ENCODE results near the gene RCC1.
A peak's percentile ranks its signal among the peaks of the same experiment; 100 is the strongest.
"Not testable (repeated sequence)": the region's sequence is repeated elsewhere in the genome, so short reads cannot be mapped to it uniquely, and the experiment has no call there.

Gene RCC1

DNA sequence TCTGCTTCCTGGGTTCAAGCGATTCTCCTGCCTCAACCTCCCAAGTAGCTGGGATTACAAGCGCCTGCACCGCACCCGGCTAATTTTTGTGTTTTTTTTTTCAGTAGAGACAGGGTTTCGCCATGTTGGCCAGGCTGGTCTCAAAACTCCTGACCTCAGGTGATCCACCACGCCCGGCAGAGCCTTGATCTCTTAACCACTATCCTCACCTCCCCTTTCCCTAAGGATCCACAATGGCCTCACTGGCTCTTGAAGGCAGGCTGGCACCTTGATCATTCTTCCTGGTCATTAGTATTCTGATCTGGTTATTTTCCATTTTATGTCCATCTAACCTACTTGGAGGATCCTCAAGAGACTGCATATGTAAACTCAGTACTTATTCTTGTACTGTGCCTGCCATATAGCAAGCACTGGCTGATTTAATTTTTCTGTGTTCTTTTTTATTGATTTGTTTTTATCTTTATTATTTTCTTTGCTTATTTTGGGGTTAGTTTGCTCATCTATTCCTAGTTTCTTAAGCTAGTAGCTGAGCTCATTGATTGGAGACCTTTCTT lies 6.3 kb downstream of the RCC1 start:
- no peak for DNase-seq

DNA sequence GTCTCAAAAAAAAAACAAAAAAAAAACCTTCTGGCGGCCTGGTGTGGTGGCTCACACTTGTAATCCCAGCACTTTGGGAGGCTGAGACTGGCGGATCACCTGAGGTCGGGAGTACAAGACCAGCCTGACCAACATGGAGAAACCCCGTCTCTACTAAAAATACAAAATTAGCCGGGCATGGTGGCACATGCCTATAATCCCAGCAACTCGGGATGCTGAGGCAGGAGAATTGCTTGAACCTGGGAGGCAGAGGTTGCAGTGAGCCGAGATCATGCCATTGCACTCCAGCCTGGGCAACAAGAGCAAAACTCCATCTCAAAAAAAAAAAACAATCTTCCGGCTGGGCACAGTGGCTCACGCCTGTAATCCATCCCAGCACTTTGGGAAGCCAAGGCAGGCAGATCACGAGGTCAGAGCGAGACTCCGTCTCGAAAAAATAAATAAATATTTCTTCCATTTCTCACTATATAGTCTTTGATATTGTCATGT lies 8.6 kb downstream of the RCC1 start:
- not testable (repeated sequence) for DNase-seq

DNA sequence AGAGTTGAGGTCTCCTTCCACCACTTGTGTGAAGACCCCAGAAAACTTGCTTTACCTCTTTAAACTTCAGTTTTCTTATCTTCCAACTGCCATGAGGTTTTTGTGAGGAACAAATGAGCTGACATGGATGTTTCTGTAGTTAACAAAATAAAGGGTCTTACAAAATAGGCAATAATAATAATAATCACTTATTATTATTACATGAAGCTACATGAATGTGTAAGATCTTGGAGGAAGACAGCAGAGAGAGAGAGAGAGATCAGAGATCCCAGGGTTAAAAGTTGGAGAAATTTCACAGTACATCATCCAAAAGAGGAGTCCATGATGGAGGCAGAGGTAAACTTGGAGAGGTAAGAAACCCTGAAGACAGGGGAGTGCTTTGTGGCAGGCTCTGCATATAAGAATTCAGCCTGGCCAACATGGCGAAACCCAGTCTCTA lies 10.7 kb downstream of the RCC1 start:
- DNase-seq: no peak

DNA sequence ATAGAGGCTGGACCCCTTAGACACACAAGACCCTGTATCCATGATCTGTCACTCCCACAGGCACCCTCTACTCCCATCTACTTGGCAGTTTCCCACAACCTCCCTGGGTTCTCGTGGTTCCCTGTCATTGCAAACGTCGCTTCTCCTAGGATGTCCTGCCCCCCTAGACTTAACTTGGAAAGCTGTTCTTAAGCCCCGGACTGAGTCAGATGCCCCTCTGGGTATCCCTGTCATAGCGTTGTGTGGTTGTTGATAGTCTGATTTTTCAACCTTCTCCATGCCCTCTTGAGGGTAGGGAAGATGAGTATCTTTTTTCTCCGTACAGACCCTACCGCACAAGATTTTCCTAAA lies 11.8 kb downstream of the RCC1 start:
- no peak for DNase-seq

DNA sequence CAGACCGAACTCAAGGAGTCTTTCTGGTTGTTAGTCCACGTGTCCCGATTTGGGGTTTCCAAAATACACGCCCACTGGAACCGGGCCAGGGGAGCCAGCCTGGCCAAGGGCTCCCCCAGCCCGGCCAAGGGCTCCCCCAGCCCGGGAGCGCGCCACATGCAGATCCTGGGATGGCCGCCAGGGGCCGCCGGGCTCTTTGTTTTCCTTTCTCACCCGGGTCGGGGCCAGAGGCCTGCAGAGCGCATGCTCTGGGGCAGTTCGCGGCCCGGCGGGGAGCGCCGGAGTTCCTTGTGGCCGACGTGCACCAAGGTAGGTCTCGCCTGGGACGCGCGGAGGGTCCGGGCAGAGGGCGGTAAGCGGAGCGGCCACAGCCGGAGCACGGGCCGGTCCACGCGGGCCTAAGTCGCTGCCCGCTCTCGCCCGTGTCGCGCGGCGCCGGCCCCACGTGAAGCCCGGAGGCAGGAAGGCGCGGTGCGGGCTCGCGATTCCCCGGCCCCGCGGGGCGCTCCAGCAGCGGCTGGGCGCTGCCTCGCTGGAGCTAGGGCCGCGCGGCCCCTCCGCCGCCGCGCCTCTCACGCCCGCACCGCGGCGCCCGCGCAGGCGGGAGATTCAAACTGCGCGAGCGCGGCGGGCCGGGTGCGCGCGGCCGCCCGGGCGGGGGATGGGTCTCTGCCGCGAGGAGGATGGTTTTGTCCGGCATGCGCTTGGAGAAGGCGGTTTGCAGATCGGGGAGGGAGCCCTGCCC lies 12.3 kb downstream of the RCC1 start:
- DNase-seq: peak; percentile 89 to 90

DNA sequence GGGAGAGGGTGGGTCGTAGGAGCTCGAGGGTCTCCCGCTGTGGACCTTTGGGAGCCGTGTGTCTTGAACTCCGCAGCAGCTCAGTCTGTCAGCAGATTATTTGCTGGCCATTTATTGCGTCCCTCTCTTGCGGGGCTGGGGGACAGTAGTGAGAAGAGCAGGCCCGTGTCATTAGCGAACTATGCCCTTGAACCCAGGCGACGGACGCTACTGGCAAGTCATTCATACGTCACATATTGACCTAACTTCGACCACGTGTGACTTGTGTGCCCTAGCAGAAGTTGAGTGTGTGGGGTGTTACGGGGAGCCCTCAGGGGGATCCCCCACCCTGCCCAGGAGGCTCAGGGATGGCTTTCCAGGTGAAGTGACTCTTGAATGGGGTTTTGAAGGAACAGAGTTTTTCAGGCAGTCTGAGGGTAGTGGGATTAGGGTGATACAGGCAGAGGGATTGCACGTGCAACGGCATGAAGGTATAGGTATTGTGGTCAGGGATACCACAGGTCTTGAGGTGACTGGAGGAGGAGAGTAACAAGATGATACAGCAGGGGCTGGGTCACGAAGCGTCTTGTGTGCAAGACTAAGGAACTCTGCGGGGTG lies 13.0 kb downstream of the RCC1 start:
- peak; percentile 20 to 28 for DNase-seq

DNA sequence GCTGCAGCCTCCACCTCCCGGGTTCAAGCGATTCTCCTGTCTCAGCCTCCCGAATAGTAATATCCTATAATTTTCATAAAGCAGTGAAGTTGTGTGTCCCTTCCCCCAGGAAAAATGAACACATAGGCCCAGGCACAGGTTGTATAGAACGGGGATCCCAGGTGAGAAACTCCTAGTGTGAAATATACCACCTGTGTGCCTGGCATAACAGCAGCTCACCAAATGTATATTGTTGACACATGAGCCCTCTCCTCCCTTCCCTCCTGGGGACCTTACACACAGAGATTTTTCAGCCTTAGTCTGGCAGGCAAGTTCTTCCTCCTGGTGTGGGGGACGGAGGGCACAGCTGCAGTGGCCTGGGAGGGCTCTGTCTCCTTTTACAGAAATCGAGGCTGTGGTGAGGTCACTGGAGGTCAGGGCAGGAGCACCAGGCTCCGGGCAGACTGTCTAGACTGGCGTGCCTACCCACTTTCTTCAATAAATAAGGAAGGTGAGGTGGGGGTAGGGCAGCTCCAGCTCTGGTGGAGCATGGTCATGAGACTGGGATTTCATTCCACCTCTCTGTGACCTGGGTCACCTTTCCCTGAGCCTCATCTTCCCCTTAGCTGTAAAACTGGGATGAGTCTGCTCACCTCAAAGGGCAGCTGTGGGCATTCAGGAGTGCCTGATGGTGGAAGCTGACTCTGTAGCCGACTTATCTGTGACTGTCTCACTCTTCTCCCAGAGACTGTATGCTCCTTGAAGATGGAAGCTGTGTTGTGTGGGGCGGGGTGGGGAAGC lies 14.3 kb downstream of the RCC1 start:
- DNase-seq: no peak

DNA sequence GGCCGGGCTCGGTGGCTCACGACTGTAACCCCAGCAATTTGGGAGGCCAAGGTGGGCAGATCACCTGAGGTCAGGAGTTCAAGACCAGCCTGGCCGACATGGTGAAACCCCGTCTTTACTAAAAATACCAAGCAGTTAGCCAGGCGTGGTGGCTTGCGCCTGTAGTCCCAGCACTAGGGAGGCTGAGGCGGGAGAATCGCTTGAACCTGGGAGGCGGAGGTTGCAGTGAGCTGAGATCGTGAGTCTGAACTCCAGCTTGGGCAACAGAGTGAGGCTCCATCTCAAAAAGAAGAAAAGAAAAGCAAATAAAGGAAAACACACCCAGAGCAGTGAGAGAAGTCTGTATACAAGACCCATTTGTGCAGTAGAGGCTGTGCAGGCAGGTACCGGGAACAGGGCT lies 15.0 kb downstream of the RCC1 start:
- not testable (repeated sequence) for DNase-seq

DNA sequence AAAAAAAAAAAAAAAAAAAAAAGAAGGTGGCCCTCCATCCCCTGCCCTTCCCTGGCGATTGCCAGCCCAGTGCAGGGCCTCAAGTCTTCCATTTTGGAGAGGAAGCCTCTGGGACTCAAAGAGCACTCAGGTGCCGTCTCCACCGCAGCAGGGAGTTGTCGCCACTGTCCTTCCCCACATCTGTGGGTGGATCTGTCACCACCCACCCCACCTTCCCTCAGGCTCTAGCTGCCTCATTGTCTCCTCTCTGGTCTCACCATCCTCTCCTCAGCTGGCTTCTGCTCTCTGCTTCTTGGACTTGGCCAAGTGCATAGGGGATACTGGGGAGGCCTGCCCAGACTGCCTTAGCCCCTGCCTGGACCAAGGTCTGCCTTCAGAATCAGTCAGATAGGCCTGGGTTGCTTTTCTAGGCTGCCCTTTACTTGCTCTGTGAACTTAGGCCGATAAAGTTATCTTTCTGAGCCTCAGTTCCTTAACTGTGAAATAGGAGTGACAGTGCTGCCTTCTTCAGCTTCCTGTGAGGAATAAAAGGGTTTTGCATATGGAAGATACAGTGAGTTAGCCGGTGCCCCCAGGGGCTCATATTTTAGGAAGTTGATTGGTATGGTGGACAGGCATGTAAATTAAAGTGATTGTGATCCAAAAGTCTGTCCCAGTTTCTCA lies 15.8 kb downstream of the RCC1 start:
- no peak for DNase-seq

DNA sequence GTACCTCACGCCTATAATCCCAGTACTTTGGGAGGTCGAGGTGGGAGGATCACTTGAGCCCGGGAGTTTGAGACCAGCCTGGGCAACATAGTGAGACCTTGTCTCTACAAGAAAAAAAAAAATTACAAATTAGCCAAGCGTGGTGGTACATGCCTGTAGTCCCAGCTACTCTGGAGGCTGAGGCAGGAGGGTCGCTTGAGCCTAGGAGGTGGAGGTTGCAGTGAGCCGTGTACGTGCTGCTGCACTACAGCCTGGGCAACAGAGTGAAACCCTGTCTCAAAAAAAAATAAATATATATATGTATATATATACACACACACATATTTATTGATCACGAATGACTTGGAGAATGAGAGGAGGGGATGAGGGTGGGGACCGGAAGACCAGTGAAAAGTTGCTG lies 16.7 kb downstream of the RCC1 start:
- not testable (repeated sequence) for DNase-seq

DNA sequence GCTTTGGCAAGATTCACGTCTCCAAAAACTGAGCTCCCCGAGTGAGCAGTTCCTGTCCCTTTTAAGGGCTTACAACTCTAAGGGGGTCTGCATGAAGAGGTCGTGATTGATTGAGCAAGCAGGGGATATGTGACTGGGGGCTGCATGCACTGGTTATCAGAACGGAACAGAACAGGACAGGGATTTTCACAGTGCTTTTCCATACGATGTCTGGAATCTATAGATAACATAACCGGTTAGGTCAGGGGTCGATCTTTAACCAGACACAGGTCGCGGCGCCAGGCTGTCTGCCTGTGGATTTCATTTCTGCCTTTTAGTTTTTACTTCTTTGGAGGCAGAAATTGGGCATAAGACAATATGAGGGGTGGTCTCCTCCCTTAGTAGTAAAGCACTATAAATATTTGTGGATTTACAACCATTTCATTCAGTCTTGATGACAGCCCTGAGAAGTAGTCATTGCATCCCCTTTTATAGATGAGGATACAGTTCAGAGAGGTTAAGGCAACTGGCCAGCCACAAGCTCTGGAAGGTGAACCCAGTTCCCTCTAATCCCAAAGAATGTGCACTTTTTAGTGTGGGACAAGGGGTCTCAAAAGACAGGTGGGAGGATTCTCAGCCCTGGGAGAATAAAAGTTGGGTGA lies 19.3 kb downstream of the RCC1 start:
- not testable (repeated sequence) for DNase-seq

DNA sequence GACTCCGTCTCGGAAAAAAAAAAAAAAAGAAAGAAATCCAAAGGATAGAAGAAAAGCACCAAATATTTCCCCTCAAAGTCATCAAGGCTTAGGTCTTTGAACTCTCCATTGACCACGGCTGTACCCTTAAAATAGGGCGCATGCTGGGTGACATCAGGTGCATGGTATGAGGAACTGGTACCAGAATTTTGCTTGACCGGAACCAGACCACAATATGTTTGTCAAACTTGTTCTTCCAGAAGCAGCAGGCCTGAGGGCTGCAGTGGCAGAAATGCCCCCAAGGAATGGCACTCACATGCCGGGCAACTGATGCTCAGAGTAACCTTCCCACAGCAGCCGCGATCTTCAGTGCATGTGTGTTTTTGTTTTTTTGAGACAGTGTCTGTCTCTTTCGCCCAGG lies 21.0 kb downstream of the RCC1 start:
- no peak for DNase-seq

DNA sequence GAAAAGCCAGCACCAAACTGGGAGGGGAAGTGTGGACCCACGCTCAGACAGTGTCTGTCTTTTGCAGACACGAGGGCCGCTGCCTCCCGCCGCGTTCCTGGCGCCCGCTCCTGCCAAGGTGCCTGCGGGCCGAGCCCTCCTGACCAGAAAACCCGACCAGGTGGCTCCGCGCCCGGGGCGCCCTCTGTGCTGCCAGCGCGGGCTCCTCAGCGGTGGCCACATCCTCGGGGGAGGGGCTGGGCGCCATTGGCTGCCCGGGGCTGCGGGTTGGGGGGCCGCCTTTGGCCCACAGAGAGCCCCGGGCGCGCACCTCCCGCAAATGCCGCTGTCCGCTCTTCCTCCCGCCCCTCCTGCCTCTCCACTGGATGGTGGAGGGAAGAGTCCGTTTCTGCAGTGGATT lies 24.6 kb downstream of the RCC1 start:
- no peak for DNase-seq

DNA sequence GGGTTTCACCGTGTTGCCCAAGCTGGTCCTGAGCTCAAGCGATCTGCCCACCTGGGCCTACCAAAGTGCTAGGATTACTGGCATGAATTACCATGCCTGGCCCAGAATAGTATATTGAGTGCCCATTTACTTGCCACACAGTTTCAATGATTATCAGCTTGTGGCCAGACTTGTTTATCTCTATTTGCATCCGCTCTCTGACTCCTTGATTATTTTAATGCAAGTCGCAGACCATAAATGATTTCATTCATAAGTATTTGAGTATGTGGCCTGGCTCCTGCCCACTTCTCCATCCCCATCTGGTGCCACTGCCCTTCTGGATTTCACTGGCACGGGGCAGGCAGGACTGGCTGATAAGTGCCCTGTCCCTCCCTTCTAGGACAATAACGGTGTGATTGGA lies 28.8 kb downstream of the RCC1 start:
- no peak for DNase-seq

DNA sequence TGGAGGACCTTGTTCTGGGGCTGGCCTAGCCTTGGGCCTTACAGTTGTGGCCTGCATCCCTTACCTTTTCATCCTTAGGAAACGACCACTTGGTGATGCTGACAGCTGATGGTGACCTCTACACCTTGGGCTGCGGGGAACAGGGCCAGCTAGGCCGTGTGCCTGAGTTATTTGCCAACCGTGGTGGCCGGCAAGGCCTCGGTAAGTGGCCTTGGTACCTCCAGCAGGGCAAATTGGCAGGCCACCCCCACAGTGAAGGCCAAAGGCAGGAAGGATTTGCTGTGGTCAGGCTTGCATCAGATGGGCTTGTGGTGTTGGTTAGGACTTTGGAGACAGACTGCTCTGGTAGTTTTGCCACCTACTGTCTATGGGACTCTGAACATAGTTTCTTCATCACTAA lies 29.3 kb downstream of the RCC1 start:
- DNase-seq: no peak

DNA sequence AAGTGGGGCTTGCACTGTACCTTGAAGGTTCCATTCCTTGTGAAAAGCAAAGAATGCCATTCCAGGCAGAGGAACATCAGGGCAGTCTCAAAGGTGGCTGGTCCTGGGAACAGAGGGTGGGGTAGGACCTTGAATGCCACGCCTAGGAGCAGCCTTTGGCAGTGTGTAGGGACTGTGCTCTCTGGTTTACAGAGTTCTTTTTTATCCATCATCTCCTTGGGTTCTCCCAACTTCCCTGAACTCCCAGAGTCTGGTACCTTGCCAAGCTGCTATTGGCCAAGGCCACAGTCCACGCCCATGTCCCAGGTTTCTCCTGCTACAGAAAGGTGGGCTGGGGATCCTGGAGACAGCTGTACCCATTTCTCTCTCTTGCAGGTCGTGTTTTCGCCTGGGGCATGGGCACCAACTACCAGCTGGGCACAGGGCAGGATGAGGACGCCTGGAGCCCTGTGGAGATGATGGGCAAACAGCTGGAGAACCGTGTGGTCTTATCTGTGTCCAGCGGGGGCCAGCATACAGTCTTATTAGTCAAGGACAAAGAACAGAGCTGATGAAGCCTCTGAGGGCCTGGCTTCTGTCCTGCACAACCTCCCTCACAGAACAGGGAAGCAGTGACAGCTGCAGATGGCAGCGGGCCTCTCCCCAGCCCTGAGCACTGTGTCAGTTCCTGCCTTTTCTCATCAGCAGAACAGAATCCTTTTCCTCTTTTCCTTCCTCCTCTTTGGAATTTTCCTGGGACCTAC lies 31.8 kb downstream of the RCC1 start:
- no peak for DNase-seq

DNA sequence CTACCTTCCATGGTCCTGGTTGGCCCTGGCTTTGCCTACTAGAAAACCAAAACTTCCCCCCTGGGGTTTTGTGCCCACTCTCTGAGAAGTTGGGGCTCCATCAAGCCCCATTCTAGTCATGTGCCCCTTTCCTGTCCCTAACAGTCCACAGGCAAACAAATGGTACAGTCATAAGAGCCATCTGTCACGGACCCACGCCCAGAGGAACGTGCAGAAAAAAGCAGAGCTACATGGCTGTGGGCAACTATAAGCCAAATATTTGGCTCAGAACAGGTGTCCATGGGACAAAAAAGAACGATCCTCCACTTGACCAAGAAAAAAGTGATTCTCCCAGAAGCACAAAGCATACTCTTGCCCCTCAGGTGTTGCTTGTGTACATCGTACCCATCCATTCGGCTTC lies 32.4 kb downstream of the RCC1 start:
- DNase-seq: no peak

DNA sequence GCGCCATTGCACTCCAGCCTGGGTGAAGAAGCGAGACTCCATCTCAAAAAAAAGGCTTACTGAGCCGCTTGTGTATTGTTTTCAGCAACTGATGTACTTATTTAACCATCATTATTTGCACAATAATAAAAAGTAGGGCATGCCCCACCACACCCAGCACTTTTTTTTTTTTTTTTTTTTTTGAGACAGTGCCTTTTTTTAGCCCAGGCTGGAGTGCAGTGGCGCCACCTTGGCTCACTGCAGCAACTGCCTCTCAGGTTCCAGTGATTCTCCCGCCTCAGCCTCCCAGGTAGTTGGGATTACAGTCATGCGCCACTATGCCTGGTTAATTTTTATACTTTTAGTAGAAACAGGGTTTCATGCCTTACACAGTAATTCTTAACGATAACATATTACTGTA lies 34.8 kb downstream of the RCC1 start:
- no peak for DNase-seq

DNA sequence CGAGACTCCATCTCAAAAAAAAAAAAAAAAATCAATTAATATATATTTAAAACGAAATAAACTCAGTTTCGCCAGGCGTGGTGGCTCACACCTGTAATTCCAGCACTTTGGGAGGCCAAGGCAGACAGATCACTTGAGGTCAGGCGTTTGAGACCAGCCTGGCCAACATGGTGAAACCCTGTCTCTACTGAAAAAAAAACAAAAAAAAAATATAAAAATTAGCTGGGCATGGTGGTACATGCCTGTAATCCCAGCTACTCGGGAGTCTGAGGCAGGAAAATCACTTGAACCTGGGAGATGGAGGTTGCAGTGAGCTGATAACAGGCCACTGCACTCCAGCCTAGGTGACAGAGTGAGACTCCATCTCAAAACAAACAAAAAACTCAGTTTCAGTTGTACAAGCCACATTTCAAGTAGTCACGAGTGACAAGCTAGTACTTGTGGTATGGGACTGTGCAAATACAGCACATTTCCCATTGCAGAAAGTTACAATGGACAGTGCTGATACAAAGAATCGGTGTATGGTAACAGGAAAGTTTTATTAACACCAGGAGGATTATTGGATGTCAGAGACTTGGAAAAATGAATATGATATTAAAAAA lies 35.7 kb downstream of the RCC1 start:
- DNase-seq: not testable (repeated sequence)

DNA sequence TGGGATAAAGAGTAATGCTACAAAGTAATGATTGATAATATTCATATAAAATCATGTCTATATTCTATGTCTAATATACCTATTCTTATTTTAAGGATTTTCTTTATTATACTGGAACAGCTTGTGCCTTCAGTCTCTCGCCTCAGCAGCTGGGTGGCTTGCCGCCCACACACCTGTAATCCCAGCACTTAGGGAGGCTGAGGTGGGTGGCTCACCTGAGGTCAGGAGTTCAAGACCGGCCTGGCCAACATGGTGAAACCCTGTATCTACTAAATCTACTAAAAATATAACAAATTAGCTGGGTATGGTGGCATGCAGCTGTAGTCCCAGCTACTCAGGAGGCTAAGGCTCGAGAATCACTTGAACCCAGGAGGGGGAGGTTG lies 39.4 kb downstream of the RCC1 start:
- no peak for DNase-seq

DNA sequence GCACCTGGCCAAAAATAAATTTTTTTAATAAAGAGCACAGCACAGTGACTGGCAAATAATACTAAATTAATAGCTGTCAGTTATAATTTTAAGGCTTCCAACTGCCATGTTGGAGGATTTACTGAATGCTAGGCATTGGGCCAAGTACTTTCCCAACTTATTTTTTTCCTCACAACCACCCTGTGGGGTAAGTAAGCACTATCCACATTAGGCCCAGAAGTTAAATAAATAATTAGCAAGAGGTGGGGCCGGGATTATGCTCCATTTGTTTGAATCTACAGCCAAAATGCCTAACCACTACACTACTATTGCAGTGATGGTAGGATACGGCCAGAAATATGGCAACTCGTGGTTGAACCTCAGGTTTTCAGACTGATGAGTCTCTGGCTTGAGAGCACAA lies 42.5 kb downstream of the RCC1 start:
- DNase-seq: no peak
